Adrenal gland (tissue), 12 donors: ENCODE data around the gene FAAP100. TPM values are rescaled to one million over a fixed set of nuclear protein-coding genes. Genes with fewer than 3 reads are reported as not detected.
"Not testable (repeated sequence)": the region's sequence is repeated elsewhere in the genome, so short reads cannot be mapped to it uniquely, and the experiment has no call there.

Experiments
- DNase-seq, 7 donors: peaks; one replicate each; pipeline ENCODE4 v3.0.0-alpha.2; 2019 to 2020
- H3K27ac ChIP-seq, 5 donors: fragments of 200-600 bp; sonication (generic) in 4 of 5; 1 replicate in 3 of 5; 2 replicates in 2 of 5; pipeline versions ENCODE4 v1.5.1 to v1.8.0; 2016 to 2020; ENCODE audit warnings: mild to moderate bottlenecking in 1 of 5
- H3K27me3 ChIP-seq: fragments of 200-600 bp; 2 replicates; pipeline ENCODE4 v1.8.0; 2021
- H3K36me3 ChIP-seq, 2 donors: fragments of 200-600 bp; replicated peaks in 1 of 2; 1 replicate in 1 of 2; 2 replicates in 1 of 2; pipeline versions ENCODE4 v1.5.1 to v1.8.0; 2018 to 2022
- H3K4me1 ChIP-seq, 2 donors: fragments of 200-600 bp; replicated peaks in 1 of 2; 1 replicate in 1 of 2; 2 replicates in 1 of 2; pipeline versions ENCODE4 v1.5.1 to v1.8.0; 2018 to 2021
- H3K4me3 ChIP-seq, 4 donors: fragments of 200-600 bp; sonication (generic) in 3 of 4; one replicate each; pipeline ENCODE4 v1.5.1; 2016 to 2018
- H3K9me3 ChIP-seq, 3 donors: fragments of 200-600 bp; sonication (generic) in 1 of 3; replicated peaks in 1 of 3; 1 replicate in 2 of 3; 2 replicates in 1 of 3; pipeline versions ENCODE4 v1.5.1 to v1.8.0; 2016 to 2021
- CTCF ChIP-seq, 6 experiments: fragments of 450-650 bp in 4 of 6; fragments of 200-600 bp in 2 of 6; sonication (generic) in 1 of 6; IDR thresholded peaks; 1 replicate in 5 of 6; 2 replicates in 1 of 6; pipeline versions ENCODE4 v1.5.1 to v1.8.0; 2016 to 2021; ENCODE audit warnings: antibody characterized with exemption in 6 of 6, mild to moderate bottlenecking in 2 of 6, moderate library complexity in 1 of 6
- POLR2A ChIP-seq, 2 donors: fragments of 450-650 bp; IDR thresholded peaks; one replicate each; pipeline ENCODE4 v1.6.1; 2017; ENCODE audit warnings: antibody characterized with exemption in 2 of 2, mild to moderate bottlenecking in 2 of 2, moderate library complexity in 1 of 2
- WGBS, 4 donors: extraction: QIAGEN DNeasy Blood & Tissue Kit in 2 of 4; methylation state at CpG; one replicate each; pipeline versions ENCODE4 v1.1.5 to v1.1.7; 2013 to 2017; 5-methylcytosine and 5-hydroxymethylcytosine counted together
- intact Hi-C, 2 donors: fragments of 100-400 bp; cut with DNase I; formaldehyde crosslinking; loops; one replicate each; pipeline versions ENCODE4 v1.14.1 to v1.15.0; 2022 to 2023
- polyA plus RNA-seq, 3 donors: library from polyadenylated mRNA; stranded (reverse); fragments of 200-250 nt in 2 of 3; fragments of 350-450 nt in 1 of 3; fragmentation: Illumina TruSeq in 1 of 3; extraction: RNeasy Lipid Tissue Mini Kit (QIAGEN cat#74804) in 1 of 3; gene quantifications; one replicate each; pipeline ENCODE4 v1.2.3, GENCODE V29; 2013 to 2014
- total RNA-seq, 9 donors: library from RNA; depleted of rRNA in 4 of 9; stranded (reverse); fragments of >200 nt in 4 of 9; fragments of 120-200 nt in 1 of 9; fragmentation: NEBNext Ultra II Directional in 1 of 9; extraction: Animal tissue kit (Norgen Biotek cat#: 25700) in 1 of 9; gene quantifications; one replicate each; pipeline versions ENCODE4 v1.1.0 to v1.2.4, GENCODE V29; 2013 to 2023
- donor health status: healthy with polysubstance abuse.
- donor health status: Bipolar disorder and iron deficiency.
- donor health status: DM: yes; HTN: yes; CAD: no.
- donor health status: DM: no; HTN: no; CAD: no.
- donor health status: DM: no; HTN: no; CAD: no.
- donor health status: DM: yes; HTN: yes; CAD: no.

Gene FAAP100
- total and polyA plus RNA-seq, 12 donors: 2.5 to 89.0 (median 31.7) TPM

GRCh38 chr17:81534157-81535006, 17.8 kb downstream of the FAAP100 start:
- H3K4me3 ChIP-seq: no peak overlapping the region
- H3K27me3 ChIP-seq: peaks cover 21% of the 10 kb centered on the region
- H3K36me3 ChIP-seq: no peaks in the 10 kb centered on the region
- DNase-seq: no peak
- intact Hi-C loops: no loop called here
- TF ChIP-seq POLR2A (IDR thresholded peaks at IDR 0.05) (no peak), CTCF (IDR thresholded peaks at IDR 0.05) (no peak)
- no peaks in the 10 kb centered on the region for H3K9me3 ChIP-seq
- 39 to 67% (median 54%) methylated on average over 1 to 6 of the region's 6 CpGs for WGBS, 4 donors
- peaks cover 0 to 14% of the 10 kb centered on the region in 2 donors for H3K4me1 ChIP-seq
- H3K27ac ChIP-seq: no peak overlapping the region

- Histone ChIP-seq H3K4me1 (peaks cover 0 to 14% of the 10 kb centered on the region in 2 donors), H3K27ac (no peak overlapping the region), H3K9me3 (no peaks in the 10 kb centered on the region), H3K36me3 (no peaks in the 10 kb centered on the region), H3K4me3 (no peak overlapping the region), H3K27me3 (peaks cover 22% of the 10 kb centered on the region)
- DNase-seq: no peak
- WGBS, 4 donors: 63 to 67% (median 66%) methylated on average over 10 to 21 of the region's 21 CpGs
- intact Hi-C loops: no loop called here
- TF ChIP-seq CTCF (IDR thresholded peaks at IDR 0.05): no peak
- TF ChIP-seq POLR2A (IDR thresholded peaks at IDR 0.05): no peak
These were observed 18.6 kb downstream of the FAAP100 start for GRCh38 chr17:81533339-81534141.

GRCh38 chr17:81532490-81533287, 19.5 kb downstream of the FAAP100 start:
- WGBS, 4 donors: 84 to 92% (median 90%) methylated on average over 5 to 11 of the region's 11 CpGs
- peaks cover 0 to 14% of the 10 kb centered on the region in 2 donors for H3K4me1 ChIP-seq
- TF ChIP-seq POLR2A (IDR thresholded peaks at IDR 0.05) (no peak), CTCF (IDR thresholded peaks at IDR 0.05) (no peak)
- peaks cover 26% of the 10 kb centered on the region for H3K27me3 ChIP-seq
- H3K9me3 ChIP-seq: no peaks in the 10 kb centered on the region
- no peak overlapping the region for H3K4me3 ChIP-seq
- no peak overlapping the region for H3K27ac ChIP-seq
- intact Hi-C loops: no loop called here
- DNase-seq: no peak
- H3K36me3 ChIP-seq: no peaks in the 10 kb centered on the region

GRCh38 chr17:81531998-81532404, 20.2 kb downstream of the FAAP100 start:
- 84 to 98% (median 94%) methylated on average over 3 of the region's 3 CpGs for WGBS, 4 donors
- DNase-seq, H3K27ac ChIP-seq, intact Hi-C loops, H3K4me1 ChIP-seq, H3K9me3 ChIP-seq, H3K36me3 ChIP-seq, H3K4me3 ChIP-seq: not testable (repeated sequence)
- H3K27me3 ChIP-seq: peaks cover 25% of the 10 kb centered on the region

- DNase-seq, intact Hi-C loops, H3K4me3 ChIP-seq, H3K9me3 ChIP-seq, H3K36me3 ChIP-seq, H3K27ac ChIP-seq, H3K4me1 ChIP-seq: not testable (repeated sequence)
- H3K27me3 ChIP-seq: peaks cover 23% of the 10 kb centered on the region
- WGBS, 4 donors: 81 to 87% (median 81%) methylated on average over 6 of the region's 6 CpGs
These were observed 21.1 kb downstream of the FAAP100 start for GRCh38 chr17:81531013-81531412.
